ENCODE data around the gene DHX32. TPM values are rescaled to one million over a fixed set of nuclear protein-coding genes. Genes with fewer than 3 reads are reported as not detected.

The DHX32 gene
- total RNA-seq, 1 donor from 2014 or later = 35.6 TPM

GRCh38 chr10:125840955-125841354 is 40.1 kb downstream of the DHX32 start:
- H3K27me3 Mint-ChIP-seq (ENCODE audit: low read depth) = no peaks in the 10 kb centered on the region
- peaks cover 11% of the 10 kb centered on the region for H3K36me3 Mint-ChIP-seq (ENCODE audit: low read depth)
- TF ChIP-seq CTCF (conservative IDR thresholded peaks at IDR 0.05) = no peak
- DNase-seq (ENCODE audit: low read depth, low spot score) = no peak
- H3K4me1 Mint-ChIP-seq = no peaks in the 10 kb centered on the region
- H3K4me3 Mint-ChIP-seq = no peak overlapping the region
- H3K27ac Mint-ChIP-seq (ENCODE audit: unreplicated experiment) = no peak overlapping the region
- H3K9me3 Mint-ChIP-seq = no peaks in the 10 kb centered on the region

GRCh38 chr10:125840406-125840805 is 40.7 kb downstream of the DHX32 start:
- DNase-seq (ENCODE audit: low read depth, low spot score) = no peak
- TF ChIP-seq CTCF (conservative IDR thresholded peaks at IDR 0.05) = no peak
- Mint-ChIP-seq H3K27me3 (ENCODE audit: low read depth) (no peaks in the 10 kb centered on the region), H3K9me3 (no peaks in the 10 kb centered on the region), H3K4me1 (no peaks in the 10 kb centered on the region), H3K27ac (ENCODE audit: unreplicated experiment) (no peak overlapping the region), H3K36me3 (ENCODE audit: low read depth) (peaks cover 14% of the 10 kb centered on the region), H3K4me3 (no peak overlapping the region)

GRCh38 chr10:125838802-125839575 is 42.1 kb downstream of the DHX32 start:
- Mint-ChIP-seq H3K27me3 (ENCODE audit: low read depth) (no peaks in the 10 kb centered on the region), H3K4me3 (no peak overlapping the region), H3K9me3 (no peaks in the 10 kb centered on the region), H3K36me3 (ENCODE audit: low read depth) (peaks cover 17% of the 10 kb centered on the region), H3K27ac (ENCODE audit: unreplicated experiment) (no peak overlapping the region), H3K4me1 (no peaks in the 10 kb centered on the region)
- DNase-seq (ENCODE audit: low read depth, low spot score) = no peak
- no peak for TF ChIP-seq CTCF (conservative IDR thresholded peaks at IDR 0.05)

- DNase-seq (ENCODE audit: low read depth, low spot score) = no peak
- no peak for TF ChIP-seq CTCF (conservative IDR thresholded peaks at IDR 0.05)
- no peaks in the 10 kb centered on the region for H3K9me3 Mint-ChIP-seq
- H3K36me3 Mint-ChIP-seq (ENCODE audit: low read depth) = peaks cover 20% of the 10 kb centered on the region
- H3K4me1 Mint-ChIP-seq = no peaks in the 10 kb centered on the region
- H3K4me3 Mint-ChIP-seq = no peak overlapping the region
- no peaks in the 10 kb centered on the region for H3K27me3 Mint-ChIP-seq (ENCODE audit: low read depth)
- H3K27ac Mint-ChIP-seq (ENCODE audit: unreplicated experiment) = no peak overlapping the region
Observed at GRCh38 chr10:125836746-125837145, 44.3 kb downstream of the DHX32 start.

GRCh38 chr10:125828311-125828710 is 52.8 kb downstream of the DHX32 start:
- peaks cover 8% of the 10 kb centered on the region for H3K36me3 Mint-ChIP-seq (ENCODE audit: low read depth)
- TF ChIP-seq CTCF (conservative IDR thresholded peaks at IDR 0.05) = no peak
- H3K4me3 Mint-ChIP-seq = no peak overlapping the region
- no peak for DNase-seq (ENCODE audit: low read depth, low spot score)
- no peaks in the 10 kb centered on the region for H3K27me3 Mint-ChIP-seq (ENCODE audit: low read depth)
- no peaks in the 10 kb centered on the region for H3K9me3 Mint-ChIP-seq
- no peaks in the 10 kb centered on the region for H3K4me1 Mint-ChIP-seq
- H3K27ac Mint-ChIP-seq (ENCODE audit: unreplicated experiment) = no peak overlapping the region

Measured in neural crest cell (in vitro differentiated cells).